H1 (cell line): ENCODE measurements around the gene CYP4F11. TPM values are rescaled to one million over a fixed set of nuclear protein-coding genes. Genes with fewer than 3 reads are reported as not detected.

ENCODE experiments used
- CTCF ChIA-PET: fragments of 300-600 bp; sonication (Branson Sonifier 250); formaldehyde crosslinking; loops from one replicate; lab custom pipeline; 2021; ENCODE audit not compliant: partially characterized antibody; lab: Charles Lee
- POLR2A ChIA-PET: fragments of 300-600 bp; sonication (Branson Sonifier 250); formaldehyde crosslinking; loops from one replicate; lab custom pipeline; 2021; ENCODE audit warnings: inconsistent platforms; ENCODE audit not compliant: partially characterized antibody; lab: Charles Lee
- DNase-seq, 2 experiments: peaks; one replicate each; pipeline versions ENCODE4 v3.0.0 to v3.0.0-alpha.2; 2010 to 2022; ENCODE audit warnings: low spot score in 2 of 2, low read depth in 1 of 2, mixed read lengths in 1 of 2
- FAIRE-seq: peaks from 2 replicates; lab custom pipeline; 2011; peaks lifted over from hg19 to GRCh38; lab: Jason Lieb, UNC
- H2AFZ ChIP-seq: 2 replicates; pipeline ENCODE4 v1.8.1; 2012; ENCODE audit warnings: low read length, inconsistent platforms
- H2AK5ac ChIP-seq: 2 replicates; pipeline ENCODE4 v1.6.1; 2013; ENCODE audit warnings: low read depth, low read length
- H2BK120ac ChIP-seq: replicated peaks from 2 replicates; pipeline ENCODE3; 2013; ENCODE audit warnings: low read depth, low read length, inconsistent platforms
- H2BK12ac ChIP-seq: 2 replicates; pipeline ENCODE4 v1.6.1; 2013; ENCODE audit warnings: low read depth, low read length
- H2BK15ac ChIP-seq: 2 replicates; pipeline ENCODE4 v1.6.1; 2013; ENCODE audit warnings: low read length
- H2BK20ac ChIP-seq: 2 replicates; pipeline ENCODE4 v1.6.1; 2013; ENCODE audit warnings: low read length
- H2BK5ac ChIP-seq: 2 replicates; pipeline ENCODE4 v1.6.1; 2013; ENCODE audit warnings: low read depth, low read length
- H3K14ac ChIP-seq: 2 replicates; pipeline ENCODE4 v1.6.1; 2013; ENCODE audit warnings: inconsistent platforms; ENCODE audit not compliant: insufficient read length
- H3K18ac ChIP-seq: 2 replicates; pipeline ENCODE4 v1.6.1; 2013; ENCODE audit warnings: low read length; ENCODE audit errors: extremely low read depth
- H3K23ac ChIP-seq: 2 replicates; pipeline ENCODE4 v1.6.1; 2013; ENCODE audit warnings: inconsistent platforms; ENCODE audit not compliant: insufficient read length
- H3K23me2 ChIP-seq: 2 replicates; pipeline ENCODE4 v1.6.1; 2013; ENCODE audit warnings: low read depth, low read length
- H3K27ac ChIP-seq: 2 replicates; pipeline ENCODE4 v1.6.1; 2011; ENCODE audit warnings: low read depth, low read length, inconsistent platforms
- H3K27me3 ChIP-seq, 4 experiments: replicated peaks in 1 of 4; 1 replicate in 1 of 4; 2 replicates in 3 of 4; pipeline versions ENCODE4 v1.6.1 to v1.8.1; 2011 to 2013; ENCODE audit warnings: low read length in 3 of 4, mild to moderate bottlenecking in 3 of 4, inconsistent platforms in 2 of 4, mixed read lengths in 2 of 4, moderate library complexity in 1 of 4; ENCODE audit not compliant: control insufficient read depth in 3 of 4, insufficient read depth in 3 of 4; ENCODE audit errors: extremely low read depth in 1 of 4
- H3K36me3 ChIP-seq, 4 experiments: 2 replicates each; pipeline versions ENCODE4 v1.6.1 to v1.8.1; 2011 to 2013; ENCODE audit warnings: mild to moderate bottlenecking in 4 of 4, low read length in 3 of 4, moderate library complexity in 2 of 4, control low read depth in 1 of 4, inconsistent platforms in 1 of 4; ENCODE audit not compliant: insufficient read depth in 4 of 4, control insufficient read depth in 2 of 4
- H3K4ac ChIP-seq: replicated peaks from 2 replicates; pipeline ENCODE3; 2013; ENCODE audit warnings: low read length, low read depth, mixed read lengths, inconsistent platforms; ENCODE audit not compliant: insufficient read length
- H3K4me1 ChIP-seq, 4 experiments: replicated peaks in 1 of 4; 1 replicate in 1 of 4; 2 replicates in 3 of 4; pipeline versions ENCODE4 v1.6.1 to v1.8.1; 2011 to 2013; ENCODE audit warnings: low read length in 3 of 4, inconsistent platforms in 2 of 4, mixed read lengths in 1 of 4; ENCODE audit not compliant: insufficient read depth in 4 of 4, control insufficient read depth in 3 of 4
- H3K4me2 ChIP-seq, 2 experiments: 2 replicates each; pipeline versions ENCODE4 v1.6.1 to v1.8.1; 2011 to 2013; ENCODE audit warnings: low read depth in 2 of 2, low read length in 2 of 2, control low read depth in 1 of 2, inconsistent platforms in 1 of 2, mild to moderate bottlenecking in 1 of 2; ENCODE audit not compliant: insufficient read depth in 1 of 2
- H3K4me3 ChIP-seq, 4 experiments: fragments of 200-600, 300-600 bp in 1 of 4; sonication (generic), shearing (Covaris generic), sonication (Bioruptor Twin) in 1 of 4; 2 replicates each; pipeline versions ENCODE4 v1.5.1 to v1.8.1; 2011 to 2016; ENCODE audit warnings: low read length in 4 of 4, low read depth in 3 of 4, control low read depth in 2 of 4, inconsistent platforms in 2 of 4, mild to moderate bottlenecking in 2 of 4, mixed read lengths in 1 of 4, moderate library complexity in 1 of 4; ENCODE audit not compliant: insufficient read depth in 2 of 4; ENCODE audit errors: extremely low read depth in 1 of 4
- H3K56ac ChIP-seq: replicated peaks from 2 replicates; pipeline ENCODE3; 2013; ENCODE audit warnings: low read depth, mild to moderate bottlenecking, mixed read lengths, low read length, inconsistent platforms; ENCODE audit not compliant: insufficient read length
- H3K79me1 ChIP-seq: 2 replicates; pipeline ENCODE4 v1.6.1; 2013; ENCODE audit warnings: low read depth, low read length, control low read depth
- H3K79me2 ChIP-seq, 2 experiments: 2 replicates each; pipeline versions ENCODE4 v1.6.1 to v1.8.1; 2012 to 2013; ENCODE audit warnings: low read length in 2 of 2, mild to moderate bottlenecking in 2 of 2, inconsistent platforms in 1 of 2; ENCODE audit not compliant: insufficient read depth in 2 of 2, control insufficient read depth in 1 of 2
- H3K9ac ChIP-seq, 4 experiments: replicated peaks in 1 of 4; 1 replicate in 1 of 4; 2 replicates in 3 of 4; pipeline versions ENCODE4 v1.6.1 to v1.8.1; 2011 to 2013; ENCODE audit warnings: low read depth in 3 of 4, low read length in 3 of 4, control low read depth in 2 of 4, mild to moderate bottlenecking in 2 of 4, moderate library complexity in 2 of 4, inconsistent platforms in 1 of 4; ENCODE audit errors: extremely low read depth in 1 of 4
- H3K9me3 ChIP-seq, 2 experiments: 2 replicates each; pipeline versions ENCODE4 v1.6.1 to v1.8.1; 2012 to 2013; ENCODE audit warnings: mild to moderate bottlenecking in 2 of 2, moderate library complexity in 2 of 2, control low read depth in 1 of 2, inconsistent platforms in 1 of 2, low read depth in 1 of 2, low read length in 1 of 2, mixed read lengths in 1 of 2; ENCODE audit not compliant: insufficient read depth in 2 of 2
- H4K20me1 ChIP-seq, 2 experiments: replicated peaks in 1 of 2; 2 replicates each; pipeline versions ENCODE3 to v1.8.1; 2011 to 2013; ENCODE audit warnings: inconsistent platforms in 2 of 2, low read length in 2 of 2, mild to moderate bottlenecking in 1 of 2; ENCODE audit not compliant: insufficient read depth in 2 of 2, control insufficient read depth in 1 of 2
- H4K5ac ChIP-seq: 2 replicates; pipeline ENCODE4 v1.6.1; 2013; ENCODE audit warnings: low read length, low read depth, mixed read lengths, inconsistent platforms; ENCODE audit not compliant: insufficient read length
- H4K8ac ChIP-seq: 2 replicates; pipeline ENCODE4 v1.8.0; 2013; ENCODE audit warnings: mild to moderate bottlenecking, moderate library complexity, low read length, inconsistent platforms; ENCODE audit not compliant: insufficient read depth; ENCODE audit errors: extremely low read depth
- H4K91ac ChIP-seq: replicated peaks from 2 replicates; pipeline ENCODE3; 2013; ENCODE audit warnings: low read length, mixed read lengths, inconsistent platforms; ENCODE audit not compliant: insufficient read length
- BCL11A ChIP-seq, 2 experiments: IDR thresholded peaks; one replicate each; pipeline ENCODE4 v1.6.1; 2011; ENCODE audit warnings: low read depth in 2 of 2, low read length in 2 of 2, mild to moderate bottlenecking in 2 of 2
- CBX5 ChIP-seq: fragments of 300-800, 300-1000 bp; sonication (generic); IDR thresholded peaks from 2 replicates; pipeline ENCODE4 v1.7.1; 2016; ENCODE audit warnings: antibody characterized with exemption, low read length, low read depth
- CHD2 ChIP-seq: IDR thresholded peaks from 2 replicates; pipeline ENCODE4 v1.6.1; 2012; ENCODE audit warnings: low read length, improper control_type of control experiment
- E2F6 ChIP-seq: IDR thresholded peaks from 2 replicates; pipeline ENCODE4 v1.6.1; 2012; ENCODE audit warnings: inconsistent platforms
- EZH2 ChIP-seq: fragments of 200-600 bp; sonication (generic); IDR thresholded peaks from 2 replicates; pipeline ENCODE4 v1.7.1; 2012; ENCODE audit warnings: low read depth, mild to moderate bottlenecking, moderate library complexity, low read length, inconsistent platforms; ENCODE audit not compliant: severe bottlenecking
- HDAC2 ChIP-seq, 2 experiments: fragments of 300-600 bp in 1 of 2; sonication (generic) in 1 of 2; IDR thresholded peaks; 2 replicates each; pipeline ENCODE4 v1.6.1; 2011 to 2012; ENCODE audit warnings: low read depth in 2 of 2, low read length in 2 of 2, mild to moderate bottlenecking in 2 of 2, moderate library complexity in 2 of 2, borderline replicate concordance in 1 of 2, inconsistent platforms in 1 of 2
- JUND ChIP-seq: IDR thresholded peaks from 2 replicates; pipeline ENCODE4 v1.6.1; 2011; ENCODE audit warnings: mild to moderate bottlenecking, improper control_type of control experiment, low read length
- KDM1A ChIP-seq: fragments of 200-600, 300-600 bp; sonication (generic); IDR thresholded peaks from 2 replicates; pipeline ENCODE4 v1.7.1; 2016; ENCODE audit warnings: mild to moderate bottlenecking, low read length, borderline replicate concordance
- KDM4A ChIP-seq: IDR thresholded peaks from one replicate; pipeline ENCODE4 v1.7.1; 2012; ENCODE audit warnings: low read depth, mild to moderate bottlenecking, moderate library complexity, low read length, inconsistent platforms; ENCODE audit not compliant: severe bottlenecking
- KDM5A ChIP-seq: fragments of 200-600 bp; IDR thresholded peaks from 2 replicates; pipeline ENCODE4 v1.7.1; 2012; ENCODE audit warnings: mild to moderate bottlenecking, low read length, inconsistent platforms, mixed read lengths
- MAFK ChIP-seq: IDR thresholded peaks from 2 replicates; pipeline ENCODE4 v1.6.1; 2012; ENCODE audit warnings: low read depth, mild to moderate bottlenecking, improper control_type of control experiment, low read length
- POU5F1 ChIP-seq: IDR thresholded peaks from 2 replicates; pipeline ENCODE4 v1.6.1; 2011; ENCODE audit warnings: low read depth, mild to moderate bottlenecking, low read length, moderate library complexity
- SIRT6 ChIP-seq: IDR thresholded peaks from one replicate; pipeline ENCODE4 v1.7.1; 2012; ENCODE audit warnings: low read length, inconsistent platforms
- TCF12 ChIP-seq: IDR thresholded peaks from 2 replicates; pipeline ENCODE4 v1.6.1; 2011; ENCODE audit warnings: low read depth, mild to moderate bottlenecking, low read length
- TEAD4 ChIP-seq: IDR thresholded peaks from 2 replicates; pipeline ENCODE4 v1.6.1; 2012; ENCODE audit warnings: low read depth, low read length, inconsistent platforms, mixed read lengths
- WGBS, 2 experiments: shearing (Covaris generic) in 1 of 2; methylation state at CpG; one replicate each; pipeline versions ENCODE4 v1.1.6 to v1.1.7; 2013 to 2015; ENCODE audit warnings: low lambda C conversion rate in 2 of 2, mixed read lengths in 2 of 2, inconsistent platforms in 1 of 2, low coverage in 1 of 2, missing lambda C conversion rate in 1 of 2; ENCODE audit not compliant: insufficient replicate concordance in 2 of 2, insufficient coverage in 1 of 2, insufficient read length in 1 of 2; ENCODE audit errors: extremely low coverage in 1 of 2, missing lambda C conversion rate in 1 of 2; 5-methylcytosine and 5-hydroxymethylcytosine counted together
- polyA plus RNA-seq, 7 experiments: library from polyadenylated mRNA; depleted of rRNA in 3 of 7; stranded (reverse) in 5 of 7; unstranded in 2 of 7; fragments of >200 nt in 5 of 7; fragments of 200-250 nt in 2 of 7; gene quantifications; 1 replicate in 5 of 7; 2 replicates in 1 of 7; 4 replicates in 1 of 7; pipeline versions ENCODE4 v1.2.1 to v1.2.3, GENCODE V29; 2011 to 2013; ENCODE audit warnings: missing spikeins in 2 of 7, mixed read lengths in 2 of 7
- total RNA-seq: library from RNA; stranded (reverse); fragmentation: NEBNext Ultra II Directional; extraction: Animal tissue kit (Norgen Biotek cat#: 25700); gene quantifications from 2 replicates; pipeline ENCODE4 v1.2.1, GENCODE V29; 2021

Gene CYP4F11
- total and polyA plus RNA-seq, 2 of the 8 experiments (the other 6 are each of a cell fraction or from before 2014, with no cell fraction given), result not detected

GRCh38 chr19:15945301-15945700, 11.0 kb upstream of the CYP4F11 start:
- no peaks in the 10 kb centered on the region for H3K27me3 ChIP-seq
- H3K4me2 ChIP-seq, result no peak overlapping the region
- H4K8ac ChIP-seq, result no peak overlapping the region
- no peak overlapping the region for H2BK20ac ChIP-seq
- H3K4ac ChIP-seq, result no peak overlapping the region
- H3K79me2 ChIP-seq, result no peaks in the 10 kb centered on the region
- no peaks in the 10 kb centered on the region for H4K20me1 ChIP-seq
- no peak overlapping the region for H2BK12ac ChIP-seq
- no peak overlapping the region for H3K18ac ChIP-seq
- H3K79me1 ChIP-seq, result no peaks in the 10 kb centered on the region
- POLR2A ChIA-PET, result no interaction called here
- CTCF ChIA-PET, result no interaction called here
- no peaks in the 10 kb centered on the region for H3K36me3 ChIP-seq
- H3K4me1 ChIP-seq, result no peaks in the 10 kb centered on the region
- H4K91ac ChIP-seq, result no peak overlapping the region
- no peak overlapping the region for H2BK15ac ChIP-seq
- no peak overlapping the region for H2BK5ac ChIP-seq
- no peak for DNase-seq
- H3K4me3 ChIP-seq, result no peak overlapping the region
- H2BK120ac ChIP-seq, result no peak overlapping the region
- WGBS, 2 experiments, result 32% methylated on average over 4 of the region's 4 CpGs; no CpG with 5 or more reads in 1 of the 2 experiments
- no peaks in the 10 kb centered on the region for H3K23me2 ChIP-seq
- H3K9me3 ChIP-seq, result peaks cover 55 to 60% of the 10 kb centered on the region in 2 experiments
- no peak overlapping the region for H4K5ac ChIP-seq
- H3K56ac ChIP-seq, result no peak overlapping the region
- no peak overlapping the region for H2AK5ac ChIP-seq
- no peak overlapping the region for H3K23ac ChIP-seq
- FAIRE-seq, result no peak
- H3K27ac ChIP-seq, result no peak overlapping the region
- no peak overlapping the region for H3K14ac ChIP-seq
- no peak overlapping the region for H2AFZ ChIP-seq
- no peak overlapping the region for H3K9ac ChIP-seq
- TF ChIP-seq KDM5A (no peak), KDM1A (no peak), BCL11A (IDR thresholded peaks at IDR 0.05; ENCODE audit: low read depth in 2 of 2, low read length in 2 of 2) (no peak), JUND (no peak), KDM4A (no peak), EZH2 (no peak), TCF12 (no peak), CHD2 (no peak), MAFK (no peak), SIRT6 (no peak), TEAD4 (no peak), POU5F1 (no peak), CBX5 (no peak), E2F6 (no peak), HDAC2 (IDR thresholded peaks at IDR 0.05; ENCODE audit: borderline replicate concordance in 1 of 2, low read depth in 2 of 2, low read length in 2 of 2) (no peak)
